Activated CD8-positive, alpha-beta T cell treated with anti-CD3 and anti-CD28 coated beads for 36 hours (primary cell): ENCODE results near the gene FAP. TPM values are rescaled to one million over a fixed set of nuclear protein-coding genes. Genes with fewer than 3 reads are reported as not detected.

Experiments
- ATAC-seq: fragments of 200-7000 bp; cut with Tn5 transposase; one replicate; pipeline ENCODE4 v1.10.0; 2021; ENCODE audit warnings: mild to moderate bottlenecking, moderate library complexity
- CTCF ChIA-PET: fragments of 350-600 bp; sonication (Branson Sonifier 250); formaldehyde crosslinking; loops from one replicate; lab custom pipeline; 2021; ENCODE audit warnings: antibody characterized with exemption; lab: Charles Lee
- POLR2A ChIA-PET: fragments of 350-600 bp; sonication (Branson Sonifier 250); formaldehyde crosslinking; loops from one replicate; lab custom pipeline; 2021; ENCODE audit warnings: antibody characterized with exemption; lab: Charles Lee
- DNase-seq: peaks from one replicate; pipeline ENCODE4 v3.0.0-alpha.2; 2020
- H3K27ac Mint-ChIP-seq: one replicate; pipeline ENCODE4 v1.8.0; 2021; ENCODE audit warnings: mild to moderate bottlenecking, mixed read lengths
- H3K27me3 Mint-ChIP-seq: one replicate; pipeline ENCODE4 v1.8.0; 2021; ENCODE audit warnings: mixed read lengths
- H3K36me3 Mint-ChIP-seq: one replicate; pipeline ENCODE4 v1.8.0; 2021; ENCODE audit warnings: low read depth, mixed read lengths
- H3K4me1 Mint-ChIP-seq: one replicate; pipeline ENCODE4 v1.8.0; 2021; ENCODE audit warnings: low read depth, mixed read lengths
- H3K4me3 Mint-ChIP-seq: one replicate; pipeline ENCODE4 v1.8.0; 2021; ENCODE audit warnings: mild to moderate bottlenecking, moderate library complexity, mixed read lengths
- H3K9me3 Mint-ChIP-seq: one replicate; pipeline ENCODE4 v1.8.0; 2021; ENCODE audit warnings: mixed read lengths
- CTCF ChIP-seq: fragments of 200-600 bp; IDR thresholded peaks from one replicate; pipeline ENCODE4 v1.8.0; 2022; ENCODE audit warnings: antibody characterized with exemption, mild to moderate bottlenecking
- intact Hi-C: fragments of 100-400 bp; cut with micrococcal nuclease; formaldehyde crosslinking; loops from one replicate; pipeline ENCODE4 v1.10.0; 2022
- total RNA-seq, 2 experiments: library from RNA; stranded (reverse); gene quantifications; one replicate each; pipeline ENCODE4 v1.2.3, GENCODE V29; 2021

FAP gene
- total RNA-seq, 2 experiments from 2014 or later: not detected

GRCh38 chr2:162126111-162126519 is 117.1 kb downstream of the FAP start:
- no peak overlapping the region for H3K27ac Mint-ChIP-seq
- POLR2A ChIA-PET: interaction anchor here (0.8 kb wide), 1 partner anchor 53 kb away, joined by 3 read pairs; no protein-coding TSS in a partner anchor

GRCh38 chr2:162125138-162125537 is 118.1 kb downstream of the FAP start:
- DNase-seq: no peak
- no peaks in the 10 kb centered on the region for H3K9me3 Mint-ChIP-seq
- ATAC-seq: no peak
- peaks cover 6% of the 10 kb centered on the region for H3K4me1 Mint-ChIP-seq
- ChIA-PET POLR2A (no interaction called here), CTCF (interaction anchor here (0.7 to 5.0 kb wide), 22 partner anchors 8 to 539 kb away, joined by 3 to 44 read pairs (median 4); no protein-coding TSS in a partner anchor)
- no peaks in the 10 kb centered on the region for H3K27me3 Mint-ChIP-seq
- no peak for TF ChIP-seq CTCF
- no peaks in the 10 kb centered on the region for H3K36me3 Mint-ChIP-seq
- H3K27ac Mint-ChIP-seq: no peak overlapping the region
- no peak overlapping the region for H3K4me3 Mint-ChIP-seq
- intact Hi-C loops: loop anchor here (2.0 kb wide), 1 partner anchor 538 kb away; no protein-coding TSS in a partner anchor

More at GRCh38 chr2:162126111-162126519, 117.1 kb downstream of the FAP start:
- intact Hi-C loops: no loop called here
- ATAC-seq (no peak), DNase-seq (no peak)
- no peaks in the 10 kb centered on the region for H3K36me3 Mint-ChIP-seq
- H3K4me3 Mint-ChIP-seq: no peak overlapping the region
- CTCF ChIA-PET: interaction anchor here (0.6 to 5.0 kb wide), 10 partner anchors 12 to 540 kb away, joined by 3 to 44 read pairs (median 6); no protein-coding TSS in a partner anchor
- TF ChIP-seq CTCF: no peak
- no peaks in the 10 kb centered on the region for H3K27me3 Mint-ChIP-seq
- peaks cover 2% of the 10 kb centered on the region for H3K9me3 Mint-ChIP-seq
- peaks cover 6% of the 10 kb centered on the region for H3K4me1 Mint-ChIP-seq

GRCh38 chr2:162123806-162124758 is 119.2 kb downstream of the FAP start:
- Mint-ChIP-seq H3K9me3 (no peaks in the 10 kb centered on the region), H3K27me3 (no peaks in the 10 kb centered on the region), H3K4me1 (peaks cover 6% of the 10 kb centered on the region), H3K4me3 (no peak overlapping the region), H3K27ac (no peak overlapping the region), H3K36me3 (no peaks in the 10 kb centered on the region)
- TF ChIP-seq CTCF: peak; percentile 81
- intact Hi-C loops: loop anchor here (2.0 to 5.0 kb wide), 4 partner anchors 117 to 537 kb away; no protein-coding TSS in a partner anchor
- CTCF ChIA-PET: interaction anchor here (0.7 to 5.0 kb wide), 20 partner anchors 8 to 538 kb away, joined by 3 to 44 read pairs (median 4); no protein-coding TSS in a partner anchor
- DNase-seq: no peak
- peak; percentile 65 for ATAC-seq
- POLR2A ChIA-PET: no interaction called here

Other genes with a start within 250 kb of the FAP start
- gene DPP4, start 169.2 kb downstream of the FAP start, total RNA-seq: 10 to 100 TPM; 25.9 to 26.4 TPM
- gene GCG, start 91.2 kb downstream of the FAP start, total RNA-seq: not detected
- 10 to 100 TPM; 28.7 to 29.1 TPM for gene IFIH1, start 75.2 kb upstream of the FAP start, total RNA-seq
- gene GCA, start 100.7 kb upstream of the FAP start, total RNA-seq: 10 to 100 TPM; 23.4 to 25.2 TPM